Measurements from ENCODE around the gene NETO1.

DNA sequence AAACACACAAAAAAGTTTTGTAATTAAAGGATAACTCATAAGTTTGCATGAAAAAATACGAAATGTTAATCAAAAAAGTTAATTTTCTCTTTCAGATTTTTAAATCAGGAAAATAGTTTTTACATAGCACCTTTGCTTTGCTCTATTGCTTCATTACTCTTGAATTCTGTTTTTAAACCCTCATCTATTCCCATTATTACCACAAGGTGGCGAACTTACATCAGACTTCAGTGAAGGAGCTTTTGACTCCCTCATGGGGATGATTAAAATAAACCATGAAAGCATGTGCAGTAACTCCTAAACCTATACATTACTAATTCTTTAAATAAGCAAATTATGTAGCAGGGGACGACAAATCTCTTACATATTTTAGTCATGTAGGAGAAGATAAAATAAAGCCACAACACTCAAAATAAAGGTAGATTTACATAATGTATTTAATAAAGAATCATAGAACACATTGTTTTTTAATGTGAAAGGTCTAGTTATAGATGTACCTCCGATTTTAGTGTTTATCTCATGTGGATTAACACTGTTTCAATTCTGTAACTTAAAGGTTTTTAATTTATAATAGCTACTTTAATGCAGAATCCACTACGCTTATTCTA is 105.2 kb downstream of the NETO1 start:
- TF ChIP-seq, protein P1, sequence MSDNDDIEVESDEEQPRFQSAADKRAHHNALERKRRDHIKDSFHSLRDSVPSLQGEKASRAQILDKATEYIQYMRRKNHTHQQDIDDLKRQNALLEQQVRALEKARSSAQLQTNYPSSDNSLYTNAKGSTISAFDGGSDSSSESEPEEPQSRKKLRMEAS (IDR thresholded peaks at IDR 0.05) = no peak
- TF ChIP-seq TEAD4 (IDR thresholded peaks at IDR 0.05) (no peak), RAD21 (IDR thresholded peaks at IDR 0.05; ENCODE audit: low read depth) (peak; percentile 71), CREB1 (IDR thresholded peaks at IDR 0.05; ENCODE audit: low read depth) (no peak), NFIC (IDR thresholded peaks at IDR 0.05) (no peak), EGR1 (IDR thresholded peaks at IDR 0.05) (no peak)

All from Ishikawa (cell line).